GM19328 (cell line): ENCODE measurements around the gene CORO7.

ENCODE experiments used
- ATAC-seq: cut with Tn5 transposase; IDR thresholded peaks from one replicate; pipeline ENCODE4 v1.9.1; 2021; ENCODE audit warnings: mild to moderate bottlenecking, moderate library complexity; ENCODE audit not compliant: unreplicated experiment

CORO7 gene

GRCh38 chr16:4373356-4373908 is 43.0 kb downstream of the CORO7 start:
- no peak for ATAC-seq

- no peak for ATAC-seq
These were observed 43.6 kb downstream of the CORO7 start for GRCh38 chr16:4372578-4373355.

GRCh38 chr16:4372001-4372577 is 44.3 kb downstream of the CORO7 start:
- ATAC-seq: no peak

DNA sequence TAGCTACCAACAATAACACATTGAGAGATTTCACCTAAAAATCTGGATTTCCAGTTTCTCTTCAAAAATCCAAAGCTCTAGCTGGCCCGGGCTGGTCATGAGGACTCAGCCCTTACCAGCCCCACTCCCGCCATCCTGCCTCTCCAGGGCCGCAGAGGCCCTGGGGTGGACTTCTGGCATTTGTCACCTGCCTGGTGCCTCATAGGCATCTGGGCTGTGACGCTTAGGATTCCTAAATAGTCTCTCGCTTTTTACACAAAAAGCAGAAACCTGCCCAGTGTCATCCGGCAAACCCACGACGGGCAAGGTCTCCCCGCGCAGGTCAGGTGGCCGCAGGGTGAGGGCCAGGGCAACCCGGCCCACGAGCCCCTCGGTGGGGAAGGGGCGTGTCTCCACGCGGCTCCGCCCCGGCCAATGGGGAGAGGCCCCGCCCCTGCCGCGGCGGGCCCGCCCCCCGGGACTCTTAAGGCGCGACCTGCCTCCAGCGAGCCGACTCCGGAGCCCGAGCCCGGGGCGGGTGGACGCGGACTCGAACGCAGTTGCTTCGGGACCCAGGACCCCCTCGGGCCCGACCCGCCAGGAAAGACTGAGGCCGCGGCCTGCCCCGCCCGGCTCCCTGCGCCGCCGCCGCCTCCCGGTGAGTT is 44.9 kb downstream of the CORO7 start, which contains the start of gene VASN:
VASN (plus strand) TSS at position 492 of the 644 bp plus-strand sequence. CDS start 9,030 bp downstream, outside the sequence.
- ATAC-seq: no peak

GRCh38 chr16:4370570-4371356 is 45.6 kb downstream of the CORO7 start:
- no peak for ATAC-seq

GRCh38 chr16:4370151-4370550 is 46.2 kb downstream of the CORO7 start:
- ATAC-seq: no peak

- no peak for ATAC-seq
These were observed 47.2 kb downstream of the CORO7 start for GRCh38 chr16:4369007-4369733.

- no peak for ATAC-seq
These were observed 49.0 kb downstream of the CORO7 start for GRCh38 chr16:4367393-4367856.

DNA sequence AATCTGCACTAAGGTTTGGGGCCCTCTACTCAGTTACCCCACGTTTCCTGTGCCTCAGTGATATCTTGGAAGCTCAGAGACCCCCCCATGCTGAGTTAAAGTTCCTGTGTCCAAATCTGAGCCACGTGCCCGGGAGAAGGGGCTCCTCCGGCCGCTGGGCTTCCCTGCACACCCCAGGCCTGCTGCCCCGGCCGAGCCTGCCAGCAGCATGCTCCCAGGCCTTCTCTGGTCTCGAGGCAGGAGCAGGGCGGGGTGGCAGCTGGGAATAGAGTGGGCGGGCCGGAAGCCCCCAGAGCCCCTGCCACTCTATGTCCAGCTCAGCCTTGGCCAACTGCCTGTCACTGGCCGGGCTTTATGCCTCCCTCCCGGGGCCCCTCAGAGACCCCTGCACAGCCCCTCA is 50.4 kb downstream of the CORO7 start:
- ATAC-seq: no peak

- no peak for ATAC-seq
These were observed 50.8 kb downstream of the CORO7 start for GRCh38 chr16:4365615-4366014.

GRCh38 chr16:4365014-4365406 is 51.4 kb downstream of the CORO7 start:
- ATAC-seq: peak; percentile 58

GRCh38 chr16:4364196-4365013 is 52.0 kb downstream of the CORO7 start:
- no peak for ATAC-seq

DNA sequence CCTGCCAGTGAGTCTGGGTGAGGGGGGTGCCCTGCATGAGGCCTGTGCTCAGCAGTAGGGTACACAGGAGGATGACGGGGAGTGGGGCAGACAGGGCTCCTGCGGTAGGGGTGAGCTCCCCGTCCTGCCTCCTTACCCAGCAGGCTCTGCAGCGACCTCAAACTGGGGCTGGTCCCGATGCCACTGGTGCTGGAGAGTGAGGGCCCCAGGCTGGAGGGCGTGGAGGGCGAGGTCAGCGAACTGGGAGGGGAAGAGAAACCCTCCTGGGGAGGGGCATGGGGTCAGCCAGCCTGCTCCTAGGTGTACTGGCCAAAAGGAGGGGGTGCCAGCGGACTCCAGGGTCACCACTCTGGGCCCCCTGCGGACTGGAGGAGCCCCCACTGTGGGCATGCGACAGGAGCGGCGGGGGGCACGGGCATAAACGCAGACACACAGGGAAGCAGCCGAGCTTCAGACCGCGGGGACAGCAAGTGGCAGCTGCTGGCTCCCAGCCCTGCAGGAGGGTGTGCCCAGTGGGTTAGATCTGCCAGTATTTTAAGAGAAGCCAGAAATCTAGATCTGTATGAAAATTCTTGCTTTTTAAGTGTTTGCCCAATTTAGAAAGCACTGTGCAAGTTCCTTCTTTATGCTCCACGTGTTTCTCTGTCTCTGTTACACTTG is 53.8 kb downstream of the CORO7 start:
- no peak for ATAC-seq

DNA sequence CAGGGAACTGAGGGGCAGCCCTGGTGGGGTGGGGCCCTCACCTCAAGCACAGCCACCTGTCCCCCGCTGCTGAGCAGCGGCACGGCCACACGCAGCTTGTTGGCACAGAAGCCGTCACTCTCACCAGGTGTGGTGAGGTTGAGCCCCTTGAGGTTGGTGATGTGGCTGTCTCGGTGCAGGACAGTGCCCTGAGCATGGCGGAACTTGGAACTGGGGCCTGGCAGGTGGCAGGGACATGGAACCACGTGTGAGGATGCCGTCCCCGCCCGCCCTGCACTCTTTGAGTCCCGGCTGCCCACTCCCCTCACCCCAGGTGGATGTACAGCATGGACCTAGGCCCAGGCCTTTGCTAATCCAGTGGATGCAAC is 54.5 kb downstream of the CORO7 start:
- no peak for ATAC-seq

- no peak for ATAC-seq
These were observed 55.1 kb downstream of the CORO7 start for GRCh38 chr16:4361033-4361943.

GRCh38 chr16:4360538-4361021 is 55.8 kb downstream of the CORO7 start:
- ATAC-seq: no peak

- no peak for ATAC-seq
These were observed 56.5 kb downstream of the CORO7 start for GRCh38 chr16:4359914-4360313.
